Measurements from ENCODE around the gene NUAK1. TPM values are rescaled to one million over a fixed set of nuclear protein-coding genes. Genes with fewer than 3 reads are reported as not detected.

The NUAK1 gene
- total RNA-seq, 2 experiments from 2014 or later = 0.03 TPM; not detected in 1

DNA sequence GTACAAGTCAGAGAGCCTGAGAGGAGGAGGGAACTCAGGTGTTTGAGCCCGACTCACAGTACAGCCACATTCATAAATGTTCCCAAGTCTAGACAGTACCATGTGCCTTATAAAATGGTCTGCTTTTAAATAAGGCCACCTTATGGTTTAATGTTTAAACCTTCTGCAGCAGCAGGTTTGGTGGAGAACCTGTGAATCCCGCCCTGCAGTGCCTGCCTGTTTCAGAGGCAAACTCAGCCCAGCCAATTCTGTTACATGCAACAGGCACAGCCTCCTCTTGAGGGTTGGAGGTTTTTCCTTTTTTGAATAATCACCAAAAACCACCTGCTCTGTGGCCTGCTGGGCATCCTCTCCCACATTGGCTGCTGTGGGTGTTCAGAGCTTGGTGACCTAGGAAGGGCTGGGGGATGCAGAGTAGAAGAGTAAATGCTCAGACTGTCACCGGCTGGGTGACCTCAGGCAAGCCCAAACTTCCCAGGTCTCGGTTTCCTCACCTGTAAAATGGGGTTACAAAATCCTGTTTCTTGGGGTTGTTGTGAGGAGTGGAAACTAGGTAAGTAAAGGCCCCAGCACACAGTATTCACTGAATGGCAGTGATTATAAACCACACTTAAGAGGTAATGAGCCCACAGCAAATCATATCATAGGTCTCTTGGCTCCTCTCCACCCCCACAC lies 28.0 kb downstream of the NUAK1 start:
- H3K4me2 ChIP-seq (ENCODE audit: low read length) = no peak overlapping the region
- CTCF ChIA-PET (ENCODE audit: unreplicated experiment) = no interaction called here
- BruUV-seq (replicated peaks) = no TSS peak
- H3K9me3 ChIP-seq (ENCODE audit: low read length) = no peaks in the 10 kb centered on the region
- no peaks in the 10 kb centered on the region for H3K79me2 ChIP-seq (ENCODE audit: insufficient read depth, low read depth, low read length)
- H3K4me1 ChIP-seq (ENCODE audit: insufficient read depth, low read length, poor library complexity, severe bottlenecking) = no peaks in the 10 kb centered on the region
- POLR2A ChIA-PET = no interaction called here
- no peaks in the 10 kb centered on the region for H3K9me2 ChIP-seq (ENCODE audit: insufficient read depth, low read length)
- TF ChIP-seq, protein P1, sequence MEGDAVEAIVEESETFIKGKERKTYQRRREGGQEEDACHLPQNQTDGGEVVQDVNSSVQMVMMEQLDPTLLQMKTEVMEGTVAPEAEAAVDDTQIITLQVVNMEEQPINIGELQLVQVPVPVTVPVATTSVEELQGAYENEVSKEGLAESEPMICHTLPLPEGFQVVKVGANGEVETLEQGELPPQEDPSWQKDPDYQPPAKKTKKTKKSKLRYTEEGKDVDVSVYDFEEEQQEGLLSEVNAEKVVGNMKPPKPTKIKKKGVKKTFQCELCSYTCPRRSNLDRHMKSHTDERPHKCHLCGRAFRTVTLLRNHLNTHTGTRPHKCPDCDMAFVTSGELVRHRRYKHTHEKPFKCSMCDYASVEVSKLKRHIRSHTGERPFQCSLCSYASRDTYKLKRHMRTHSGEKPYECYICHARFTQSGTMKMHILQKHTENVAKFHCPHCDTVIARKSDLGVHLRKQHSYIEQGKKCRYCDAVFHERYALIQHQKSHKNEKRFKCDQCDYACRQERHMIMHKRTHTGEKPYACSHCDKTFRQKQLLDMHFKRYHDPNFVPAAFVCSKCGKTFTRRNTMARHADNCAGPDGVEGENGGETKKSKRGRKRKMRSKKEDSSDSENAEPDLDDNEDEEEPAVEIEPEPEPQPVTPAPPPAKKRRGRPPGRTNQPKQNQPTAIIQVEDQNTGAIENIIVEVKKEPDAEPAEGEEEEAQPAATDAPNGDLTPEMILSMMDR (conservative IDR thresholded peaks at IDR 0.05; ENCODE audit: low read length) = no peak
- no peaks in the 10 kb centered on the region for H3K36me3 ChIP-seq (ENCODE audit: insufficient read depth, low read length)
- DNase-seq (ENCODE audit: low spot score) = no peak
- intact Hi-C loops (cut with micrococcal nuclease; ENCODE audit: unreplicated experiment) = no loop called here
- H3K4me3 ChIP-seq (ENCODE audit: low read depth, low read length, poor library complexity, severe bottlenecking) = no peak overlapping the region
- H3K27ac ChIP-seq (ENCODE audit: low read depth, low read length, poor library complexity, severe bottlenecking) = no peak overlapping the region
- no peak overlapping the region for H2AFZ ChIP-seq (ENCODE audit: low read length)
- no peaks in the 10 kb centered on the region for H4K20me1 ChIP-seq (ENCODE audit: insufficient read depth, low read length)

- DNase-seq (ENCODE audit: low spot score) = no peak
- no TSS peak for BruUV-seq (replicated peaks)
Observed at GRCh38 chr12:106109168-106109910, 29.4 kb downstream of the NUAK1 start.

More at GRCh38 chr12:106109168-106109910, 29.4 kb downstream of the NUAK1 start:
- no peak for TF ChIP-seq EZH2phosphoT487 (IDR thresholded peaks at IDR 0.05; ENCODE audit: borderline replicate concordance, low read depth, low read length)
- TF ChIP-seq, protein P1 (conservative IDR thresholded peaks at IDR 0.05; ENCODE audit: low read length) = no peak
- H4K20me1 ChIP-seq (ENCODE audit: insufficient read depth, low read length) = no peaks in the 10 kb centered on the region
- POLR2A ChIA-PET = interaction anchor here (0.6 to 0.9 kb wide), 3 partner anchors 8 to 637 kb away, joined by 3 to 4 read pairs (median 4); no protein-coding TSS in a partner anchor
- intact Hi-C loops (cut with micrococcal nuclease; ENCODE audit: unreplicated experiment) = no loop called here
- H3K4me3 ChIP-seq (ENCODE audit: low read depth, low read length, poor library complexity, severe bottlenecking) = no peak overlapping the region
- H3K79me2 ChIP-seq (ENCODE audit: insufficient read depth, low read depth, low read length) = no peaks in the 10 kb centered on the region
- H3K4me2 ChIP-seq (ENCODE audit: low read length) = no peak overlapping the region
- H3K9me3 ChIP-seq (ENCODE audit: low read length) = no peaks in the 10 kb centered on the region
- CTCF ChIA-PET (ENCODE audit: unreplicated experiment) = no interaction called here
- no peaks in the 10 kb centered on the region for H3K9me2 ChIP-seq (ENCODE audit: insufficient read depth, low read length)
- no peak overlapping the region for H3K27ac ChIP-seq (ENCODE audit: low read depth, low read length, poor library complexity, severe bottlenecking)
- no peaks in the 10 kb centered on the region for H3K36me3 ChIP-seq (ENCODE audit: insufficient read depth, low read length)
- no peaks in the 10 kb centered on the region for H3K4me1 ChIP-seq (ENCODE audit: insufficient read depth, low read length, poor library complexity, severe bottlenecking)
- H2AFZ ChIP-seq (ENCODE audit: low read length) = no peak overlapping the region
